Measurements from ENCODE around the gene NCAN. TPM values are rescaled to one million over a fixed set of nuclear protein-coding genes. Genes with fewer than 3 reads are reported as not detected.

Gene NCAN
- total RNA-seq, 1 donor from 2014 or later, result not detected

DNA sequence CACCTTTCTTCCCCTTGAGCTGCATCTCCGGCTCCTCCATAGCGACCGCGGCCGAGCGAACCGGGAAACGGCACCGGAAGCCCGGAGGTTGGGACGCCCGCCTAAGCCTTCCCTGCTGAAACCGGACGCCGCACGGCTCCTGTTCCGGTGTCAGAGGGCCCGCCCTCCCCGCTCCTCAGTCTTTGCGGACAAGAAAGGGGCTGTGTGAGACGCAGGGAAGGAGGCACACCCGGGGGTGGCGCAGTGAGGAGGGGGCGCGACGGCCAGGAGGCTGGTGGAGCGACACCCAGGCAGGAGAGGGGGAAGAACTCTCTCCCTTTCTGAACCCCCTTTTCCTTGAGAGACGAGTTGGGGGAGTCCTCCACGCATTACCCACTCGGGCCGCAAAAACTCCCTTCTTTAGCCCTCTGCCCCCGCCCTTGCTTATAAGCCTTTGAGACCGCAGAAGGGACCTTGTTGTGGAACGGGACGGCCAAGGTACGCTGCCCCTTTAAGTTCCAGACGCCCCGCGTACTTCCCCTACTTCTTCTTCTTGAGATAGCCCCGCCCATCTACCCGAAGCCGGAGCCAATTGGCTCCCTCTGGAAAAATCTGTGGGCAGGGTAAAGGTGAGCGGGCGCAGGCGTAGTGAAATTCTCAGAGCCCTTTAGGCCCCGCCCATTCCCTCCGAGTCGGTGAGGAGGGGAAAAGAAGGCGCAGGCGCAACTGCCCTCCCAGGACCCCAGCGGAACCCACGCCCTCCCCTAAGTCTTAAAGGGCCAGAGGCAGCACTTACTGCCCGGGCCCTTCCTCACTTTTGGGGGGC lies 19.5 kb upstream of the NCAN start, which contains the start of the genes BORCS8 and RFXANK:
TSS of gene BORCS8 (minus strand) at position 75 of the 805 bp plus-strand sequence. CDS start at position 40, 35 bp downstream.
TSS of gene RFXANK (plus strand) at position 181 of the 805 bp plus-strand sequence. CDS start 1,689 bp downstream, outside the sequence.
- Histone ChIP-seq H3K9me3 (no peaks in the 10 kb centered on the region), H3K4me1 (peaks cover 44% of the 10 kb centered on the region), H3K36me3 (peaks cover 16% of the 10 kb centered on the region), H3K27ac (peak within 1 kb of the TSS; percentile 100), H3K4me3 (peak within 1 kb of the TSS; percentile 99), H3K27me3 (ENCODE audit: low read depth) (no peaks in the 10 kb centered on the region)
- TF ChIP-seq, protein P1, sequence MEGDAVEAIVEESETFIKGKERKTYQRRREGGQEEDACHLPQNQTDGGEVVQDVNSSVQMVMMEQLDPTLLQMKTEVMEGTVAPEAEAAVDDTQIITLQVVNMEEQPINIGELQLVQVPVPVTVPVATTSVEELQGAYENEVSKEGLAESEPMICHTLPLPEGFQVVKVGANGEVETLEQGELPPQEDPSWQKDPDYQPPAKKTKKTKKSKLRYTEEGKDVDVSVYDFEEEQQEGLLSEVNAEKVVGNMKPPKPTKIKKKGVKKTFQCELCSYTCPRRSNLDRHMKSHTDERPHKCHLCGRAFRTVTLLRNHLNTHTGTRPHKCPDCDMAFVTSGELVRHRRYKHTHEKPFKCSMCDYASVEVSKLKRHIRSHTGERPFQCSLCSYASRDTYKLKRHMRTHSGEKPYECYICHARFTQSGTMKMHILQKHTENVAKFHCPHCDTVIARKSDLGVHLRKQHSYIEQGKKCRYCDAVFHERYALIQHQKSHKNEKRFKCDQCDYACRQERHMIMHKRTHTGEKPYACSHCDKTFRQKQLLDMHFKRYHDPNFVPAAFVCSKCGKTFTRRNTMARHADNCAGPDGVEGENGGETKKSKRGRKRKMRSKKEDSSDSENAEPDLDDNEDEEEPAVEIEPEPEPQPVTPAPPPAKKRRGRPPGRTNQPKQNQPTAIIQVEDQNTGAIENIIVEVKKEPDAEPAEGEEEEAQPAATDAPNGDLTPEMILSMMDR (IDR thresholded peaks at IDR 0.05), result no peak
- intact Hi-C loops (cut with DNase I), result no loop called here
- ATAC-seq (peak; percentile 96), DNase-seq (peak; percentile 99)

DNA sequence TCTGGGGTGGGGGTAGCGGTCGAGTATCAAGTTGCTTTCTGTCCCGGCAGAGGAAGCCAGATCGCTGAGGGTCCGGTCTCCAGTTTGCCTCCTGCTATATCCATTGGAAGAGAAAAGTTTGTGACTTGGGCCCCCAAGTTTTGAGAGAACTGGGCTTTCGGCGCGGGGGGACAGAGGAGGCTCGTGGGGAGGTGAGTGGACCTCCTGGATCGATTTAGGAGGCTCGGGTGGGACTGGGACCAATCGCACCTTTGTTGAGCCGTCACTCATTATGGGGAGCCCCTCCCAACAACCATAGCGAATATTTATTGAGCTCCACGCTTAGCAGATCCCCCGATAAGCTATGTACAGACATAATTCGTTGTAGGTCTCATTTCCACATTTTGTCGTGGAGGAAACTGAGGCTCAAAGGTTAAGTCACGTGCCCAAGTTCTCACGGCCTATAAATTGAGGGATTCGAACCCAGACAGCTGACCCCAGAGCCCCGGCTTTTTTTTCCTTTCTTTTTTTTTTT lies 18.8 kb upstream of the NCAN start:
- Histone ChIP-seq H3K27me3 (ENCODE audit: low read depth) (no peaks in the 10 kb centered on the region), H3K9me3 (no peaks in the 10 kb centered on the region), H3K36me3 (peaks cover 23% of the 10 kb centered on the region), H3K27ac (peak overlapping the region; percentile 100), H3K4me3 (peak overlapping the region; percentile 99), H3K4me1 (peaks cover 44% of the 10 kb centered on the region)
- TF ChIP-seq, protein P1 (IDR thresholded peaks at IDR 0.05), result no peak
- intact Hi-C loops (cut with DNase I), result no loop called here
- DNase-seq (no peak), ATAC-seq (no peak)

DNA sequence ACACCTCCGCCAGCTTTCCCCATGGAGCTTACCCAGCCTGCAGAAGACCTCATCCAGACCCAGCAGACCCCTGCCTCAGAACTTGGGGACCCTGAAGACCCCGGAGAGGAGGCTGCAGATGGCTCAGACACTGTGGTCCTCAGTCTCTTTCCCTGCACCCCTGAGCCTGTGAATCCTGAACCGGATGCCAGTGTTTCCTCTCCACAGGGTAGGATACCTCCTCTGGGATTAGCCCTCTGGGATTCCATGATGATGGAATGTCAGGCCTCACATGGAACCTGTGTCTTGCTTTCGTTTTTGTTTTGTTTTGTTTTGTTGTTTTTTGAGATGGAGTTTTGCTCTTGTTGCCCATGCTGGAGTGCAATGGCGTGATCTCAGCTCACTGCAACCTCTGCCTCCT lies 17.8 kb upstream of the NCAN start:
- intact Hi-C loops (cut with DNase I), result no loop called here
- ATAC-seq, result no peak
- TF ChIP-seq, protein P1 (IDR thresholded peaks at IDR 0.05), result no peak
- H3K27me3 ChIP-seq (ENCODE audit: low read depth), result no peaks in the 10 kb centered on the region
- peaks cover 44% of the 10 kb centered on the region for H3K4me1 ChIP-seq
- H3K36me3 ChIP-seq, result peaks cover 32% of the 10 kb centered on the region
- H3K27ac ChIP-seq, result peak overlapping the region; percentile 100
- H3K4me3 ChIP-seq, result peak overlapping the region; percentile 99
- DNase-seq, result no peak
- no peaks in the 10 kb centered on the region for H3K9me3 ChIP-seq

DNA sequence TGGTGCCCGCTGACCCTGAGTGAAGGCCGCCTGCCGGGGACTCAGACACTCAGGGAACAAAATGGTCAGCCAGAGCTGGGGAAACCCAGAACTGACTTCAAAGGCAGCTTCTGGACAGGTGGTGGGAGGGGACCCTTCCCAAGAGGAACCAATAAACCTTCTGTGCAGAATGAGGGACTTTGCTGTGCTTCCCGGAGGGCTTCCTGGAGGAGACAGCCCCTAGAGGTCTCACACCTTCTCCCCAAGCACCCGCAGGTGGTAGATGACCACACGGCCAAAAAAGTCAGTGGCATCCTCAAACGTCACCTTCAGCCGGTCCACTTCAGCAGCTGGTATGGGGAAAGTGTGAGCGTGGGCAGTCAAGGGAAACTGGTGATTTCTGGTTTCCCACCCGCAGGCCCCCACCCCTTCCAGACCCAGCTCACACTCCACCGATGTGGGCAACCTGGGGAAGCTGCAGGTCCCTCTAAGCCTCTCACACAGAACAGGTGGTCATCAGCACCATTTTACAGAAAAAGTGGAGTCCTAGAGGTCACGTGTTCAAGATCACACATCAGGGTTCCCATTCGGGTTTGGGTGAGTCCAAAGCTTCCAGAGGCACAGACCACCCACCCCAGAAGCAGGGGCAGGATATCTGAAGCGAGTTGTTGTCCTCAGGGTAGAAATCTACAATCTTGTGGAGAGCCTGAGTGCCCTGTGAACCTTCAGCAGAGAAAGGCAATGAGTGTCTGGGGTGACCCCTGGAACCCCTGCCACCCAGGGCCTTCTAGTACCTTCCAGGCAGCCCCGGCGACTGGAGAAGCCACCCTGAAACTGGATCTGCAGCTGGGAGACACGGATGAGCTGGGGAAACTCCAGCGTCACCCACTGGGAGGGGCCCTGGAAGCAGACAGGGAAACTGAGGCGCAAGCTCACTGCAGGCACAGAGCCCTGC lies 9.8 kb upstream of the NCAN start:
- H3K9me3 ChIP-seq, result no peaks in the 10 kb centered on the region
- TF ChIP-seq, protein P1 (IDR thresholded peaks at IDR 0.05), result no peak
- H3K4me3 ChIP-seq, result peak overlapping the region; percentile 89
- peak overlapping the region; percentile 81 for H3K27ac ChIP-seq
- H3K36me3 ChIP-seq, result peaks cover 38% of the 10 kb centered on the region
- intact Hi-C loops (cut with DNase I), result no loop called here
- ATAC-seq, result no peak
- DNase-seq, result no peak
- H3K27me3 ChIP-seq (ENCODE audit: low read depth), result no peaks in the 10 kb centered on the region
- peaks cover 14% of the 10 kb centered on the region for H3K4me1 ChIP-seq

DNA sequence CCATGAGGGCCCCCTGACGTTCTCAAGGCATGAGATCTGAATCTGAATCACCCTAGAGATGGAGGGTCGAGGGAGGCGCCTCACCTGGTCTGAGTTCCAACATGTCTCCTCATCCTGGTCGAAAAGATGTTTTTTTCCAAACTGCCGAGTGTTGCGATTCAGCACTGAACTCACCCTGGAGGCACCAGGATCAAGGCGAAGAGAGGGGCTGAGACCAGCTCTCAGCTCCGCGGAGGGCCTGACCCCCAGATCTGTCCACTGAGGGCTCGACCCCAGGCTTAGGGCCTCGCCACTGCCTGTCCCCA lies 9.1 kb upstream of the NCAN start:
- intact Hi-C loops (cut with DNase I), result no loop called here
- peaks cover 31% of the 10 kb centered on the region for H3K36me3 ChIP-seq

More for the DNA sequence above, 9.1 kb upstream of the NCAN start:
- TF ChIP-seq, protein P1 (IDR thresholded peaks at IDR 0.05), result no peak
- H3K27me3 ChIP-seq (ENCODE audit: low read depth), result no peaks in the 10 kb centered on the region
- DNase-seq, result no peak
- no peak for ATAC-seq
- H3K27ac ChIP-seq, result peak overlapping the region; percentile 81
- peaks cover 14% of the 10 kb centered on the region for H3K4me1 ChIP-seq
- H3K9me3 ChIP-seq, result no peaks in the 10 kb centered on the region
- H3K4me3 ChIP-seq, result peak overlapping the region; percentile 89
